HepG2 (cell line): Measurements from ENCODE around the gene YY1. TPM values are rescaled to one million over a fixed set of nuclear protein-coding genes. Genes with fewer than 3 reads are reported as not detected.

Source experiments
- AKAP8 ChIP-seq: sonication (generic); formaldehyde crosslinking; IDR thresholded peaks from 2 replicates; pipeline ENCODE4 v1.5.1; 2020; ENCODE audit warnings: mild to moderate bottlenecking, missing genetic modification reagents
- CBX5 ChIP-seq: sonication (generic); formaldehyde crosslinking; IDR thresholded peaks from 2 replicates; pipeline ENCODE4 v1.4.0; 2020; ENCODE audit warnings: missing genetic modification reagents, borderline replicate concordance
- CHCHD3 ChIP-seq: sonication (generic); formaldehyde crosslinking; IDR thresholded peaks from 2 replicates; pipeline ENCODE4 v1.8.0; 2022; ENCODE audit warnings: mild to moderate bottlenecking, missing genetic modification reagents, moderate library complexity
- CHD2 ChIP-seq: IDR thresholded peaks from 2 replicates; pipeline ENCODE4 v1.6.1; 2011; ENCODE audit warnings: low read depth, low read length, improper control_type of control experiment
- HOXD1 ChIP-seq: sonication (generic); formaldehyde crosslinking; IDR thresholded peaks from 2 replicates; pipeline ENCODE4 v1.5.0; 2020; ENCODE audit warnings: missing genetic modification reagents
- POLR2G ChIP-seq: fragments of 200-400 bp; formaldehyde crosslinking; IDR thresholded peaks from 2 replicates; pipeline ENCODE4 v1.6.1; 2018; ENCODE audit warnings: mild to moderate bottlenecking, low read depth, low read length, moderate library complexity
- SCMH1 ChIP-seq: sonication (generic); formaldehyde crosslinking; IDR thresholded peaks from 2 replicates; pipeline ENCODE4 v1.9.0; 2021; ENCODE audit warnings: missing genetic modification reagents, mild to moderate bottlenecking, borderline replicate concordance
- ZBTB8A ChIP-seq: sonication (generic); formaldehyde crosslinking; IDR thresholded peaks from 2 replicates; pipeline ENCODE4 v1.4.0; 2020; ENCODE audit warnings: mild to moderate bottlenecking, low read depth, missing genetic modification reagents, borderline replicate concordance
- ZIK1 ChIP-seq: sonication (generic); formaldehyde crosslinking; IDR thresholded peaks from 2 replicates; pipeline ENCODE4 v1.5.0; 2020; ENCODE audit warnings: mild to moderate bottlenecking, low read depth, missing genetic modification reagents, borderline replicate concordance
- ZMYM3 ChIP-seq: sonication (generic); formaldehyde crosslinking; IDR thresholded peaks from 2 replicates; pipeline ENCODE4 v1.5.1; 2020; ENCODE audit warnings: mild to moderate bottlenecking, missing genetic modification reagents
- ZNF264 ChIP-seq: sonication (generic); formaldehyde crosslinking; IDR thresholded peaks from 2 replicates; pipeline ENCODE4 v1.4.0; 2020; ENCODE audit warnings: missing genetic modification reagents
- ZNF296 ChIP-seq: sonication (generic); formaldehyde crosslinking; conservative IDR thresholded peaks from 2 replicates; pipeline ENCODE4 v1.5.0; 2020; ENCODE audit warnings: mild to moderate bottlenecking, missing genetic modification reagents
- ZNF557 ChIP-seq: sonication (generic); formaldehyde crosslinking; IDR thresholded peaks from 2 replicates; pipeline ENCODE4 v1.4.0; 2020; ENCODE audit warnings: missing genetic modification reagents
- polyA plus RNA-seq, 8 experiments: library from polyadenylated mRNA; depleted of rRNA in 3 of 8; stranded (reverse) in 7 of 8; unstranded in 1 of 8; fragments of >200 nt; fragmentation: Illumina TruSeq in 4 of 8; extraction: Trizol in 4 of 8; gene quantifications; 2 replicates each; pipeline versions ENCODE4 v1.2.1 to v1.2.3, GENCODE V29; 2011 to 2016; ENCODE audit warnings: low read depth in 4 of 8, missing spikeins in 1 of 8, mixed read lengths in 1 of 8; ENCODE audit not compliant: insufficient read depth in 1 of 8
- total RNA-seq, 5 experiments: library from RNA; depleted of rRNA; stranded (reverse); fragments of >200 nt; fragmentation: Illumina TruSeq; extraction: Trizol; gene quantifications; 2 replicates each; pipeline ENCODE4 v1.2.3, GENCODE V29; 2016; ENCODE audit warnings: low read depth in 1 of 5
- TF ChIP-seq, protein P1 (sequence below): sonication (generic); formaldehyde crosslinking; IDR thresholded peaks from 2 replicates; pipeline ENCODE4 v1.4.0; 2020; ENCODE audit warnings: missing genetic modification reagents, borderline replicate concordance
- TF ChIP-seq, protein P2 (sequence below): sonication (generic); formaldehyde crosslinking; IDR thresholded peaks from 2 replicates; pipeline ENCODE4 v1.8.0; 2022; ENCODE audit warnings: mild to moderate bottlenecking, missing genetic modification reagents, moderate library complexity
- TF ChIP-seq, protein P3 (sequence below): sonication (generic); formaldehyde crosslinking; conservative IDR thresholded peaks from 2 replicates; pipeline ENCODE4 v1.5.0; 2020; ENCODE audit warnings: missing genetic modification reagents
- TF ChIP-seq, protein P4 (sequence below): conservative IDR thresholded peaks from 2 replicates; pipeline ENCODE4 v1.6.1; 2018; ENCODE audit warnings: missing genetic modification reagents
- TF ChIP-seq, protein P5 (sequence below): sonication (generic); formaldehyde crosslinking; IDR thresholded peaks from 2 replicates; pipeline ENCODE4 v1.9.0; 2021; ENCODE audit warnings: missing genetic modification reagents, mild to moderate bottlenecking, borderline replicate concordance
- TF ChIP-seq, protein P6 (sequence below): sonication (generic); formaldehyde crosslinking; IDR thresholded peaks from 2 replicates; pipeline ENCODE4 v1.5.1; 2020; ENCODE audit warnings: missing genetic modification reagents, mild to moderate bottlenecking, borderline replicate concordance

Gene YY1
- total and polyA plus RNA-seq, 2 of the 13 experiments (the other 11 are each of a cell fraction or from before 2014, with no cell fraction given): 29.4 to 68.1 TPM

DNA sequence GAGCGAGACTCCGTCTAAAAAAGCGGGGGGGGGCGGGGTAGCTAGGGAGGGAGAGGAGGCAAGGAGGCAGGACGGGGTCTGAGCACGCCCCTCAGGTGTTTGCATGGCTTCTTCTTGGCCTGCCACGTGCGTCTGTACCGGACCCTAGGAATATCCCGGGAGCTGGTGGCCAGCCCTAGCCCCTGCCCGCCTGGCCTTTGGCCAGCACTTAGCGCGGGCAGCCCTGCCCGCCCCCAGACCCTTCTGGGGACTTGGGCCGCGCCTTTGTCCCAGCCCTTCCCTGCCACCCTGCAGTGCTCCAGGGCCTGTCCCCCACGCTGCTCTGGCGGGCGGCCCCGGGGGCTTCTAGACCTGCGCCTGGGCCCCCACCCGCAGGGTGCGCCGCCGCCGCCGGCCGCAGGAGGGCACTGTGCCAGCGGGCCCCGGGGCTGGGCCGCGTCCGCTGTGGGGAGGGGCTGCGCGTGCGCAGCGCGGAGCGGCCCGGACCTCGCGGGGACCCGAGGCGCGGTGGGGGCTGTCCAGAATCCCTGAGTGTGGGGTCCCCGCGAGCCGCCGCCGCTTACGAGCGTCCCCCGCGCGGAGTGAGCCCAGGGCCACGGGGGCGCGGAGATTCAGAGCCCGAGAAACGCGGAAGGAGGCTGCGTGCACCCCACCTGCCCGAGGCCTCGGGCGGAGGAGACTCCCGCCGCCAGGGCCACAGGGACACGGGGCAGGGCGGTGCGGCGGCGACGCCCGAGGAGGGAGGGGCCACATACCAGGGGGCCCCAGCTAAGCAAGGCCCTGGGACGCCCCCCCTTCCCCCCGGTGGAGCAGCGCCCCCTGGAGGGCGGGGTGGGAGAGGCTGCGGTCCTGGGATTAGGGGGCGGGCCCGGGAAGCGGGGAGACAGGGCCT, 46.3 kb downstream of the YY1 start (continued):
- peak; percentile 82; the same call in 1 of the 2 replicates for TF ChIP-seq ZNF557 (CRISPR knock-in tag)
- TF ChIP-seq, protein P1, sequence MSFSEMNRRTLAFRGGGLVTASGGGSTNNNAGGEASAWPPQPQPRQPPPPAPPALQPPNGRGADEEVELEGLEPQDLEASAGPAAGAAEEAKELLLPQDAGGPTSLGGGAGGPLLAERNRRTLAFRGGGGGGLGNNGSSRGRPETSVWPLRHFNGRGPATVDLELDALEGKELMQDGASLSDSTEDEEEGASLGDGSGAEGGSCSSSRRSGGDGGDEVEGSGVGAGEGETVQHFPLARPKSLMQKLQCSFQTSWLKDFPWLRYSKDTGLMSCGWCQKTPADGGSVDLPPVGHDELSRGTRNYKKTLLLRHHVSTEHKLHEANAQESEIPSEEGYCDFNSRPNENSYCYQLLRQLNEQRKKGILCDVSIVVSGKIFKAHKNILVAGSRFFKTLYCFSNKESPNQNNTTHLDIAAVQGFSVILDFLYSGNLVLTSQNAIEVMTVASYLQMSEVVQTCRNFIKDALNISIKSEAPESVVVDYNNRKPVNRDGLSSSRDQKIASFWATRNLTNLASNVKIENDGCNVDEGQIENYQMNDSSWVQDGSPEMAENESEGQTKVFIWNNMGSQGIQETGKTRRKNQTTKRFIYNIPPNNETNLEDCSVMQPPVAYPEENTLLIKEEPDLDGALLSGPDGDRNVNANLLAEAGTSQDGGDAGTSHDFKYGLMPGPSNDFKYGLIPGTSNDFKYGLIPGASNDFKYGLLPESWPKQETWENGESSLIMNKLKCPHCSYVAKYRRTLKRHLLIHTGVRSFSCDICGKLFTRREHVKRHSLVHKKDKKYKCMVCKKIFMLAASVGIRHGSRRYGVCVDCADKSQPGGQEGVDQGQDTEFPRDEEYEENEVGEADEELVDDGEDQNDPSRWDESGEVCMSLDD (CRISPR knock-in tag): peak; percentile 92
- no peak for TF ChIP-seq SCMH1 (CRISPR knock-in tag)
- TF ChIP-seq, protein P2, sequence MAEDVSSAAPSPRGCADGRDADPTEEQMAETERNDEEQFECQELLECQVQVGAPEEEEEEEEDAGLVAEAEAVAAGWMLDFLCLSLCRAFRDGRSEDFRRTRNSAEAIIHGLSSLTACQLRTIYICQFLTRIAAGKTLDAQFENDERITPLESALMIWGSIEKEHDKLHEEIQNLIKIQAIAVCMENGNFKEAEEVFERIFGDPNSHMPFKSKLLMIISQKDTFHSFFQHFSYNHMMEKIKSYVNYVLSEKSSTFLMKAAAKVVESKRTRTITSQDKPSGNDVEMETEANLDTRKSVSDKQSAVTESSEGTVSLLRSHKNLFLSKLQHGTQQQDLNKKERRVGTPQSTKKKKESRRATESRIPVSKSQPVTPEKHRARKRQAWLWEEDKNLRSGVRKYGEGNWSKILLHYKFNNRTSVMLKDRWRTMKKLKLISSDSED (CRISPR knock-in tag): no peak
- TF ChIP-seq, protein P3, sequence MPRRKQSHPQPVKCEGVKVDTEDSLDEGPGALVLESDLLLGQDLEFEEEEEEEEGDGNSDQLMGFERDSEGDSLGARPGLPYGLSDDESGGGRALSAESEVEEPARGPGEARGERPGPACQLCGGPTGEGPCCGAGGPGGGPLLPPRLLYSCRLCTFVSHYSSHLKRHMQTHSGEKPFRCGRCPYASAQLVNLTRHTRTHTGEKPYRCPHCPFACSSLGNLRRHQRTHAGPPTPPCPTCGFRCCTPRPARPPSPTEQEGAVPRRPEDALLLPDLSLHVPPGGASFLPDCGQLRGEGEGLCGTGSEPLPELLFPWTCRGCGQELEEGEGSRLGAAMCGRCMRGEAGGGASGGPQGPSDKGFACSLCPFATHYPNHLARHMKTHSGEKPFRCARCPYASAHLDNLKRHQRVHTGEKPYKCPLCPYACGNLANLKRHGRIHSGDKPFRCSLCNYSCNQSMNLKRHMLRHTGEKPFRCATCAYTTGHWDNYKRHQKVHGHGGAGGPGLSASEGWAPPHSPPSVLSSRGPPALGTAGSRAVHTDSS: no peak
- TF ChIP-seq CHCHD3 (CRISPR knock-in tag): peak; percentile 97
- TF ChIP-seq, protein P4, sequence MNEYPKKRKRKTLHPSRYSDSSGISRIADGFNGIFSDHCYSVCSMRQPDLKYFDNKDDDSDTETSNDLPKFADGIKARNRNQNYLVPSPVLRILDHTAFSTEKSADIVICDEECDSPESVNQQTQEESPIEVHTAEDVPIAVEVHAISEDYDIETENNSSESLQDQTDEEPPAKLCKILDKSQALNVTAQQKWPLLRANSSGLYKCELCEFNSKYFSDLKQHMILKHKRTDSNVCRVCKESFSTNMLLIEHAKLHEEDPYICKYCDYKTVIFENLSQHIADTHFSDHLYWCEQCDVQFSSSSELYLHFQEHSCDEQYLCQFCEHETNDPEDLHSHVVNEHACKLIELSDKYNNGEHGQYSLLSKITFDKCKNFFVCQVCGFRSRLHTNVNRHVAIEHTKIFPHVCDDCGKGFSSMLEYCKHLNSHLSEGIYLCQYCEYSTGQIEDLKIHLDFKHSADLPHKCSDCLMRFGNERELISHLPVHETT: 0 out of 2 replicates have a peak, but pooled peaks have one; percentile 18
- TF ChIP-seq, protein P5, sequence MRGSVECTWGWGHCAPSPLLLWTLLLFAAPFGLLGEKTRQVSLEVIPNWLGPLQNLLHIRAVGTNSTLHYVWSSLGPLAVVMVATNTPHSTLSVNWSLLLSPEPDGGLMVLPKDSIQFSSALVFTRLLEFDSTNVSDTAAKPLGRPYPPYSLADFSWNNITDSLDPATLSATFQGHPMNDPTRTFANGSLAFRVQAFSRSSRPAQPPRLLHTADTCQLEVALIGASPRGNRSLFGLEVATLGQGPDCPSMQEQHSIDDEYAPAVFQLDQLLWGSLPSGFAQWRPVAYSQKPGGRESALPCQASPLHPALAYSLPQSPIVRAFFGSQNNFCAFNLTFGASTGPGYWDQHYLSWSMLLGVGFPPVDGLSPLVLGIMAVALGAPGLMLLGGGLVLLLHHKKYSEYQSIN (CRISPR knock-in tag): no peak
- TF ChIP-seq CBX5 (CRISPR knock-in tag): no peak
- TF ChIP-seq POLR2G: peak; percentile 85
- TF ChIP-seq, protein P6, sequence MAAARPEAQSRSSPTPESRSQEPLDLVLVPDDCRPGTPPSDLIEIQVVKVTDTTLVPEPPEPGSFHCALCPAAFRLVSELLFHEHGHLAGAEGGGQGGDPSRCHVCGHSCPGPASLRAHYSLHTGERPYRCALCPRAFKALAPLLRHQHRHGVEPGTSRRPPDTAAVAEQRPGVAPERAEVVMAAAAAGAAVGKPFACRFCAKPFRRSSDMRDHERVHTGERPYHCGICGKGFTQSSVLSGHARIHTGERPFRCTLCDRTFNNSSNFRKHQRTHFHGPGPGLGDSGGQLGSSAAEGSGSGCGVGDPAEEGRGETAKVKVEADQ (CRISPR knock-in tag): 0 out of 2 replicates have a peak, but pooled peaks have one; percentile 19
- no peak; the same call in 1 of the 2 replicates for TF ChIP-seq AKAP8 (CRISPR knock-in tag)
- no peak for TF ChIP-seq CHD2
- TF ChIP-seq HOXD1 (CRISPR knock-in tag): 0 out of 2 replicates have a peak, but pooled peaks have one; percentile 27
- 0 out of 2 replicates have a peak, but pooled peaks have one; percentile 67 for TF ChIP-seq ZIK1 (CRISPR knock-in tag)
- TF ChIP-seq ZBTB8A (CRISPR knock-in tag): no peak; the same call in 1 of the 2 replicates
- peak; percentile 51; the same call in 1 of the 2 replicates for TF ChIP-seq ZNF296 (CRISPR knock-in tag)
- TF ChIP-seq ZMYM3 (CRISPR knock-in tag): peak; percentile 39; the same call in 1 of the 2 replicates
- TF ChIP-seq ZNF264: 0 out of 2 replicates have a peak, but pooled peaks have one; percentile 42
